HG03095 (cell line): ENCODE results near the gene ERCC4.

Experiments used
- ATAC-seq: cut with Tn5 transposase; IDR thresholded peaks from one replicate; pipeline ENCODE4 v1.9.1; 2021; ENCODE audit warnings: moderate library complexity; ENCODE audit not compliant: unreplicated experiment

The ERCC4 gene

GRCh38 chr16:13988038-13988437 is 68.1 kb downstream of the ERCC4 start:
- ATAC-seq: no peak

GRCh38 chr16:13992322-13992721 is 72.4 kb downstream of the ERCC4 start:
- ATAC-seq: no peak

DNA sequence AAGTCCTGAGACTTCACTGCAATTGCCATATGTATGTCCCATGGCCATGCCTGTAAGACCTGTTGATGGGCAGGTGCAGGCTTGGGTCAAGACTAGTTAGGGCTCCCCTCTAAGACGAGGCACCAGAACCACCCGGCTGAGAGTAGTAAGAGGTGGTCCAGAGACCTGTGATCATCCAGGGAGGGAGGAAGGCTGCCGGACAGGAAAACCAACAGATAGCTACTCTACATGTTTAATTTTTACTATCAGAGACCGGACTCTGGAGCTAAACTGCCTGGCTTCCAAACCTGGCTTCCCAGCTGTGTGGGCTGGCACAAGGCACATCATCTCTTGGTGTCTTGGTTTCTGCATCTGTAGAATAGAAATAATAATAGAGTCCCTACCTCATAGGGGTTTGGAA is 73.0 kb downstream of the ERCC4 start:
- no peak for ATAC-seq

- no peak for ATAC-seq
Observed at GRCh38 chr16:13994239-13995106, 74.5 kb downstream of the ERCC4 start.

GRCh38 chr16:13995194-13995593 is 75.2 kb downstream of the ERCC4 start:
- no peak for ATAC-seq

DNA sequence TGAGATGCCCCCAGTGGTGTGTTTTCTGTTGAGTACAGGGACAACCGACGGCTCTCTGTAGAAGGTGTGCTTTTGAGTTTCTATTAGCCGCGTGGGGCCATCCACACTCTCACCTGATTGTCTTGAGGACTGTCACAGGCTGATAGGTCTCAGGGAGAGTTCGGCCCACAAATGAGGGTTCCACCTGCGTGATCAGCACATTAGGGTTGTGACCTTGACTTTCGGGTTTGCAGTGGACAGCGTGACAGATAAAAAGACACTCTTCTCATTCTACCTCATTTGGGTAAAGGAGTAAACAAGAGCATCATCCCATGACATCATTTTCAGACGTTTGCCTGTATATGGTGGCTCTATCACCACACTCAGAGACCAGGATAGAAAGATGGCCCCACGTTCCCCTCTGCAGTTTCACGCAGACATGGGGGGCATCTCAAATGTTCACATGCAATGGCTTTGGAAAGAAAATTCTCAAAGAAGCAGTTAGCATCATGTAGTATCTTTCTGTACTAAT is 76.9 kb downstream of the ERCC4 start:
- no peak for ATAC-seq

DNA sequence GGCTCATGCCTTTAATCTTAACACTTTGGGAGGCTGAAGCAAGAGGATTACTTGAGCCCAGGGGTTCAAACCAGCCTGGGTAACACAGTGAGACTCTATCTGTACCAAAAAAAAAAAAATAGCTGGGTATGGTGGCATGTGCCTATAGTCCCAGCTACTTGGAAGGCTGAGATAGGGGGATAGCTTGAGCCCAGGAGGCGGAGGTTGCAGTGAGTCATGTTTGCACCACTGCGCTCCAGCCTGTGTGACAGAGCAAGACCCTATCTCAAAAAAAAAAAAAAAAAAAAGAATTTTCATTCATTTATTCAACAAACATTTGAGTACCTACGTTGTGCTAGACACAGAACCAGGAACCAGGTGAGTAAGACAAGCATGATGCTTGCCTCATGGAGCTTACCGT is 77.6 kb downstream of the ERCC4 start:
- ATAC-seq: no peak

GRCh38 chr16:13997933-13998332 is 78.0 kb downstream of the ERCC4 start:
- peak; percentile 82 for ATAC-seq

DNA sequence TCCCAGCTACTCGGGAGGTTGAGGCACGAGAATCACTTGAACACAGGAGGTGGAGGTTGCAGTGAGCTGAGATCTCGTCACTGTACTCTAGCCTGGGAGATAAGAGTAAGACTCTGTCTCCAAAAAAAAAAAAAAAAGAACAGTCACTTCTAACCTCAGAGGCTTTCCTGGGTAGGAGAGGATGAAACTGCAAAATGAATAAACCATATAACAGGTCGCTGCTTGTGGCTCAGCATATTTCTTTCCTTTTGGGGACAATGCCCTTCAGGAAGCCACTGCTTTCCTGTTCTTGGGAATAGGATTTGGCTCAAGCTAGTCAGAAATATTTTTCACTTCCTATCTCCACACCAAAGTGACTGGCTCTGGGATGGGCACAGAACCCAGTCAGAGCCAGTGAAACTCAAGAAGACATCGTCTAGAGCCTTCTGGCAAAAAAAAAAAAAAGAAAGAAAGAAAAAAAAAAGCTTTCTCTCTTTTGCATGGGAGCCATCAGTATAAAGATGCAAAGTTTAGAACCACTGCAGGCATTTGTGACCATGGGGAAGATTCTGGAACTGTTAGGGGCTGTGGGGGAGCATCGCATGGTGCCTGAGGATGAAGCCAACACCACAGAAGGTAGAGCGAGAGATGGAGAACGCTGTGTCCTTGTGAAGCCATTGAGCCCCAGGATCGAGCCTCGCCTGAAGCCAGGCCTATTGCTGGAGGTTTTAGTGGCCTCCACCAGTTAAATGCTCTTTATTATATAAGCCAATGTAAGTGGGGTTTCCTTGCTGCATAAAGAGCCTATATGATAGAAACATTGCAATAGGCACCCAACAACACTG is 79.3 kb downstream of the ERCC4 start:
- ATAC-seq: no peak

- no peak for ATAC-seq
Observed at GRCh38 chr16:13999895-14000425, 80.0 kb downstream of the ERCC4 start.

DNA sequence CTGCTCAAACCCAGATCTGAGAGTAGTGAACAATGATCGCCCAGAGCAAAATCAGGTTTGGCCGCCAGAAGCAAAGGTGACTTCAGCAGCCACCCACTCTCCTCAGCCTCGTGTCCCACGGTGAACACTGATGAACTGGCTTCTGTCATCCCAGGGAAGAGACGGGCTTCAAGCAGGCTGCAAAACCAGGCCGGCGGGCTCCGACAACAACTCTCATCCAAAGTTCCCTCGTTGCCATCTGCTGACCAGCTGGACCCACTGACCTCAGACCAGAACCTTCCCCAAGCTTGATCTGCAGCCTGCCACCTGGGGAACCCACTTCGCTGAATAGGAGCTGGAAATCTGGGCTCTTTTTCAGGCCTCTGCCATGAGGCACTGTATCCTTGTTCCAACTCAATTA is 81.6 kb downstream of the ERCC4 start:
- no peak for ATAC-seq
